Esophagus squamous epithelium (tissue), 5 donors: ENCODE data around the gene CTDSPL. TPM values are rescaled to one million over a fixed set of nuclear protein-coding genes. Genes with fewer than 3 reads are reported as not detected.

Experiments
- DNase-seq: peaks from one replicate; lab custom pipeline; 2025; lab: John Stamatoyannopoulos, UW
- H3K27ac ChIP-seq, 4 donors: fragments of 200-600 bp; sonication (generic); one replicate each; pipeline ENCODE4 v1.5.1; 2016 to 2019; ENCODE audit warnings: mild to moderate bottlenecking in 1 of 4
- H3K27me3 ChIP-seq, 4 donors: fragments of 200-600 bp; sonication (generic); 1 replicate in 3 of 4; 2 replicates in 1 of 4; pipeline versions ENCODE4 v1.5.1 to v1.6.0; 2017 to 2021; ENCODE audit warnings: antibody characterized with exemption in 1 of 4
- H3K36me3 ChIP-seq, 3 donors: fragments of 200-600 bp; sonication (generic); one replicate each; pipeline ENCODE4 v1.5.1; 2016 to 2019
- H3K4me1 ChIP-seq, 3 donors: fragments of 200-600 bp; sonication (generic); one replicate each; pipeline ENCODE4 v1.5.1; 2017 to 2019
- H3K4me3 ChIP-seq, 4 donors: fragments of 200-600 bp; sonication (generic); 1 replicate in 3 of 4; 2 replicates in 1 of 4; pipeline ENCODE4 v1.5.1; 2016 to 2019; ENCODE audit warnings: mild to moderate bottlenecking in 2 of 4, moderate library complexity in 1 of 4
- H3K9me3 ChIP-seq, 3 donors: fragments of 200-600 bp; sonication (generic); one replicate each; pipeline ENCODE4 v1.5.1; 2016 to 2019
- CTCF ChIP-seq, 6 experiments: fragments of 450-650 bp in 4 of 6; fragments of 200-600 bp in 2 of 6; sonication (generic) in 2 of 6; IDR thresholded peaks; one replicate each; pipeline ENCODE4 v1.5.1; 2016 to 2019; ENCODE audit warnings: antibody characterized with exemption in 6 of 6, mild to moderate bottlenecking in 4 of 6, moderate library complexity in 4 of 6
- POLR2A ChIP-seq, 4 donors: fragments of 450-650 bp; IDR thresholded peaks; one replicate each; pipeline ENCODE4 v1.6.1; 2017; ENCODE audit warnings: antibody characterized with exemption in 4 of 4, mild to moderate bottlenecking in 4 of 4, moderate library complexity in 3 of 4
- WGBS, 2 donors: methylation state at CpG; one replicate each; pipeline ENCODE4 v1.1.5; 2018; 5-methylcytosine and 5-hydroxymethylcytosine counted together
- intact Hi-C: fragments of 100-400 bp; cut with DNase I; formaldehyde crosslinking; loops from one replicate; pipeline ENCODE4 v1.15.0; 2022
- total RNA-seq, 4 donors: library from RNA; depleted of rRNA; stranded (reverse); fragments of >200 nt; gene quantifications; one replicate each; pipeline ENCODE4 v1.1.0, GENCODE V29; 2016
- donor health status: DM: yes; HTN: yes; CAD: no.

The CTDSPL gene
- total RNA-seq, 4 donors from 2014 or later, result 20.7 to 55.1 (median 30.8) TPM

DNA sequence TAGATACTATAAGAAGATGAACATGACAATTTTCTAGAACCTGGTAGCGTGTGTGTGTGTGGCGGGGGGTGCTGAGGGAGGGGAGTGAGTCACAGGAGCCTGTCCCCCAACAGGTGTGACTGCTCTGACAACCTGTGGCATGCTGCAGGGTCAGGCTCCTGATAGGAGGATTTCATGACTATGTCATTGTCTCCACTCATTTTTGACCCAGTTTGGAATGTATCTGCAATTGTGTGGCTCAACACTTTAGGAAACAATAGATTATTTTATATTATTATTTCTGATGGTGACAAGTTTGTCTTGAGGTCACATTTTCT is 119.6 kb downstream of the CTDSPL start:
- H3K4me3 ChIP-seq, result no peak overlapping the region
- no peak for DNase-seq
- H3K4me1 ChIP-seq, result peaks cover 0 to 34% (median 25%) of the 10 kb centered on the region in 3 donors
- no peaks in the 10 kb centered on the region for H3K9me3 ChIP-seq
- 72 to 100% methylated on average over 2 of the region's 2 CpGs for WGBS, 2 donors
- intact Hi-C loops, result no loop called here
- H3K27me3 ChIP-seq, result no peaks in the 10 kb centered on the region
- TF ChIP-seq CTCF (IDR thresholded peaks at IDR 0.05) (no peak), POLR2A (IDR thresholded peaks at IDR 0.05) (no peak)
- H3K27ac ChIP-seq, result no peak overlapping the region
- H3K36me3 ChIP-seq, result peaks cover 0 to 57% (median 4%) of the 10 kb centered on the region in 3 donors

DNA sequence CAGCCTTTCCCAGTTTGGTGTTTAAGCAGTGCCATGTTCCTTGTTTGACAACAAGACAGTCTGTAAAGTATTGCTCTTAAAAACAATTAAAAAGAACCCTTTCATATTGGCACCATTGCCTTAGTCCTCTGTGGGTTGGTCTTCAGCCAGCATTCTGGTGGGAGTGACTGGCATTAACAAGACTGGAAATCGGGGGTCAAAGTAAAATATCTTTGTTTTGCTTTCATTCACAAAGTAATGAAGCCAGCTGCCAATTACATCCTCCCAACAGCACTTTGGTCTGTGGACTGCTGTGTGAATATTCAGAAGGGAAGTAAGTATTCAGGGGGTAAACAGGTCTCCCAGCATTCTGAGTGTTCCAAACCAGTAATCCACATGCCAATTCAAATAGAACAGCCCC is 120.7 kb downstream of the CTDSPL start:
- Histone ChIP-seq H3K36me3 (peaks cover 0 to 47% (median 4%) of the 10 kb centered on the region in 3 donors), H3K4me1 (peaks cover 0 to 44% (median 35%) of the 10 kb centered on the region in 3 donors)

DNA sequence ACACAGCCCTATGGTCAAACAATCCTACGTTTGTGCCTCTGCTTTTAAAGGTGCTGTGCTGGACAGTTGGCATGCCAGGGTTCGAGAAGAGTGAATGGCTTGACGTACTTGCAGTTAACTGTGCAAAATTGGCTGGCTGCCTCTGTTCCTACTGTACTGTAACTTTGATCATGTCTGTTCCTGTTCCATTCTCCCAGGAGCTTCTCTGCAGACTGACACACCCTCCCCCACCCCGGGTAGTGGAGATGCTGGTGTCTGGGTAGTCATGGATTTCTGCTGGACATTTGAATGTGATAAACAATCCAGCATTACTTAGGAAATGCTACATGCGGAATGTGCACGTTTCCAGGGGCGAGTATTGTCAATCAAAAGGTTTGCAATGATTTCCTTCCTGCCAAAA is 122.4 kb downstream of the CTDSPL start:
- intact Hi-C loops, result no loop called here
- Histone ChIP-seq H3K36me3 (peaks cover 0 to 40% (median 4%) of the 10 kb centered on the region in 3 donors), H3K9me3 (no peaks in the 10 kb centered on the region), H3K27ac (no peak overlapping the region), H3K4me1 (peaks cover 0 to 49% (median 37%) of the 10 kb centered on the region in 3 donors), H3K4me3 (no peak overlapping the region), H3K27me3 (no peaks in the 10 kb centered on the region)
- TF ChIP-seq POLR2A (IDR thresholded peaks at IDR 0.05) (no peak), CTCF (IDR thresholded peaks at IDR 0.05) (no peak)
- WGBS, 2 donors, result 42 to 43% methylated on average over 7 of the region's 7 CpGs
- no peak for DNase-seq

More for the DNA sequence above, 120.7 kb downstream of the CTDSPL start:
- Histone ChIP-seq H3K9me3 (no peaks in the 10 kb centered on the region), H3K27me3 (no peaks in the 10 kb centered on the region), H3K4me3 (no peak overlapping the region), H3K27ac (no peak overlapping the region)
- TF ChIP-seq POLR2A (IDR thresholded peaks at IDR 0.05) (no peak), CTCF (IDR thresholded peaks at IDR 0.05) (no peak)
- WGBS, 2 donors, result 30 to 54% methylated on average over 1 of the region's 1 CpG
- intact Hi-C loops, result no loop called here
- no peak for DNase-seq

DNA sequence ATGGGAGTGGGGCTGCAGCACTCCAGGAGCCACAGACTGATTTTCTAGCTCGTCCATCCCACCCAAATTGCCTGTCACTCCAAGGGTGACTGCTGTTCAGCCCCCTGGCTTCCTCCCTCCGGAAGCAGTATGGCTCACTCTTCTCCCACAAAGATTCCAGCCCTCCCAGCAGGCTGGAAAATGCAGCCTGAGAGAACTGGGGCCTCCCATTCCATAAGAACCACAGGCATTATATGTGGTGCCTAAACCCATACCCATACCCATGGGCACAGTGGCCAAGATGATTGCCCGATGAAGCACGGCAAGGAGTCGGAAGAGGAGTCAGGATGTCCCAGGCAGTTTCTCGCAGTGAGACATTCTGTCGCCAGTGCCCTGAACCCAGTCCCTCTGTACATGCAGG is 122.9 kb downstream of the CTDSPL start:
- H3K36me3 ChIP-seq, result peaks cover 0 to 34% (median 4%) of the 10 kb centered on the region in 3 donors
- H3K9me3 ChIP-seq, result no peaks in the 10 kb centered on the region
- no peak for DNase-seq
- no peak for TF ChIP-seq POLR2A (IDR thresholded peaks at IDR 0.05)
- no peak for TF ChIP-seq CTCF (IDR thresholded peaks at IDR 0.05)
- WGBS, 2 donors, result 100% methylated on average over 6 of the region's 7 CpGs; no CpG with 5 or more reads in 1 of the 2 donors
- peaks cover 0 to 49% (median 37%) of the 10 kb centered on the region in 3 donors for H3K4me1 ChIP-seq
- H3K27ac ChIP-seq, result peak overlapping the region in 1 of 4 donors; percentile 12
- no peak overlapping the region for H3K4me3 ChIP-seq
- H3K27me3 ChIP-seq, result no peaks in the 10 kb centered on the region
- intact Hi-C loops, result no loop called here

DNA sequence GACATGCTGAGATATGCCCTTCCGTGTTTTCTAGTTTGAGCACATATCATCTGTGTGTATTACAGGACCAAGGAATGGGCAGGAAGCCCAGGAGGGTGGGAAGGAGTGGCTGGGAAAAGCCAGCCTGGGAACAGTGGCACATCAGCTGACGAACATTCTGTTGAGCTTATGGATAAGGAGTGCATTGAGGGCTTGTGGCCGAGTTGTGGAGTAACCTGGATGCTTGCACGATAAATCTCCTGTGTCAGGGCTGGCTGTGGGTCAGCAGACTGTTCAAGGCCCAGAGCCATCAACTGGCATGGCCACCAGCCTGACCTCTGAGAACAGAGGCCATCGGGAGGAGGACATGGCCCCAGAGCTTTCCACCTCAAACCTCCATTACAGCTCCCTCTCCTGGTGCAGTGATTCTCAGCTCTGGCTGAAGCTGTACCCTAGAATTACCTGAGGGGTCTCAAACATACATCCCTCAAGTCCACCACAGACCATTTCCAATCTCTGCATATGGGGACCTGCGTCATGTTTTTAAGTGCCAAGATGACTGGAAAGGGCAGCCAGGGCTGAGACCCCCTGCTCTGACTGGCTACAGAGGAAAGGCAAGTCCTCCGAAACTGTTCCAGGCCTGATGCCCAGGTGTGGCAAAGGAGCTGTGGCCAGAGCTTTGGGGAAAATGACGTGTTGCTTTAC is 124.1 kb downstream of the CTDSPL start:
- H3K27ac ChIP-seq, result peak overlapping the region in 3 of 4 donors; percentile 12 to 48 (median 28)
- intact Hi-C loops, result no loop called here
- no peak overlapping the region for H3K4me3 ChIP-seq
- no peaks in the 10 kb centered on the region for H3K27me3 ChIP-seq
- peaks cover 2 to 56% (median 37%) of the 10 kb centered on the region in 3 donors for H3K4me1 ChIP-seq
- no peak for TF ChIP-seq CTCF (IDR thresholded peaks at IDR 0.05)
- no peak for TF ChIP-seq POLR2A (IDR thresholded peaks at IDR 0.05)
- DNase-seq, result no peak
- H3K36me3 ChIP-seq, result peaks cover 0 to 22% (median under 1%) of the 10 kb centered on the region in 3 donors
- WGBS, 2 donors, result 51 to 64% methylated on average over 7 to 8 of the region's 8 CpGs
- H3K9me3 ChIP-seq, result no peaks in the 10 kb centered on the region
